ENCODE measurements around the gene ATP10B.

The ATP10B gene

GRCh38 chr5:160545832-160546231 lies 306.2 kb downstream of the ATP10B start:
- DNase-seq: no peak

GRCh38 chr5:160543395-160543794 lies 308.6 kb downstream of the ATP10B start:
- no peak for DNase-seq

- no peak for DNase-seq
Observed at GRCh38 chr5:160542840-160543239, 309.2 kb downstream of the ATP10B start.

- no peak for DNase-seq
Observed at GRCh38 chr5:160542281-160542680, 309.7 kb downstream of the ATP10B start.

- no peak for DNase-seq
Observed at GRCh38 chr5:160539431-160539830, 312.6 kb downstream of the ATP10B start.

GRCh38 chr5:160537940-160538339 lies 314.1 kb downstream of the ATP10B start:
- DNase-seq: no peak

- no peak for DNase-seq
Observed at GRCh38 chr5:160537116-160537515, 314.9 kb downstream of the ATP10B start.

GRCh38 chr5:160534914-160535313 lies 317.1 kb downstream of the ATP10B start:
- no peak for DNase-seq

- no peak for DNase-seq
Observed at GRCh38 chr5:160534125-160534524, 317.9 kb downstream of the ATP10B start.

GRCh38 chr5:160525471-160526261 lies 326.3 kb downstream of the ATP10B start:
- no peak for DNase-seq

GRCh38 chr5:160524827-160525226 lies 327.2 kb downstream of the ATP10B start:
- no peak for DNase-seq

- DNase-seq: no peak
Observed at GRCh38 chr5:160523502-160524163, 328.4 kb downstream of the ATP10B start.

- no peak for DNase-seq
Observed at GRCh38 chr5:160521392-160521663, 330.7 kb downstream of the ATP10B start.

GRCh38 chr5:160520609-160521391 lies 331.2 kb downstream of the ATP10B start:
- DNase-seq: no peak

- DNase-seq: no peak
Observed at GRCh38 chr5:160516696-160517530, 335.1 kb downstream of the ATP10B start.

GRCh38 chr5:160514866-160515265 lies 337.1 kb downstream of the ATP10B start:
- no peak for DNase-seq

- DNase-seq: no peak
Observed at GRCh38 chr5:160514191-160514590, 337.8 kb downstream of the ATP10B start.

GRCh38 chr5:160513485-160513884 lies 338.5 kb downstream of the ATP10B start:
- DNase-seq: no peak
